ENCODE measurements around the gene GPR171.

The GPR171 gene

DNA sequence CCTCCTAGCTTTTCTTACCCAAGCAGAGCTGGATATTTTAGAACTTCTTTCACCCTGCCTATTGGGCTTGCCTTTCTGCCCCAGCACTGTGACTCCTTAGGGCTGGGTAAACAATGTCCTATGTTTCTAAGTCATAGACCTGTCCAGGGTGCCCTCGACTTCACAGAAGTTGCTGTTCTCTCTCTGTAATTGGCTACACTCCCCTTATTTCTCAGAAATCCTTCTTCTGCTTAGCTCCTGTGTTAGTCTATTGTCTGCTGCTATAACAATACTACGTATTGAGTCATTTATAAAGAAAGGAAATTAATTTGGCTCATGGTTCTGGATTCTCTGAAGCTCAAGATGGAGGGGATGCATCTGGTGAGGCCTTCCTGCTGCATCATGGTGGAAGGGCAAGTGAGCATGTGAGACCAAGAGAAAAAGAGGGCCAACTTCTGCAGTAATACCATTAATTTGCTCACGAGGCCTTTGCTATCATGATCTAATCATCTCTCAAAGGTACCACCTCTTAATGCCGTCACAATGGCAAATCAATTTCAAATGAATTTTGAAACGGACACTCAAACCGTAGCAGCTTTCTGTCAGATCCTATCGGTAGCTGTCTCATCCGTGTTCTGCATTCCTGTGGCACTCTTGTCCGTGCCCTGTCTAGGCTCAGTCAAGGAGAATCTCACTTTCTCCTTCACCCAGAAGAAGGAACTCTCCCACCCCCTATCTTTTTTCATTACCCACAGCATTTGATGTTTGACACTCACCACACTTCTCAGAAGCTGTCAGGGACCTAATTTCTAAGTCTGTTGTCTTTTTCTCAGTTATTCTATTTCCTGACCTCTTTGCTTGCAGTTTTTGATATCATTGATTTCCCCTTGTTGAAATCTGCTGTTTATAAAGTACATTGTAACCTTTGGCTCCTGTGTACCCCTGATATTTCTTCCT lies 22.3 kb upstream of the GPR171 start:
- TF ChIP-seq POLR2A (IDR thresholded peaks at IDR 0.05; ENCODE audit: low read depth, low read length) = no peak
- FAIRE-seq = no peak
- DNase-seq (ENCODE audit: insufficient read length, low spot score) = no peak

DNA sequence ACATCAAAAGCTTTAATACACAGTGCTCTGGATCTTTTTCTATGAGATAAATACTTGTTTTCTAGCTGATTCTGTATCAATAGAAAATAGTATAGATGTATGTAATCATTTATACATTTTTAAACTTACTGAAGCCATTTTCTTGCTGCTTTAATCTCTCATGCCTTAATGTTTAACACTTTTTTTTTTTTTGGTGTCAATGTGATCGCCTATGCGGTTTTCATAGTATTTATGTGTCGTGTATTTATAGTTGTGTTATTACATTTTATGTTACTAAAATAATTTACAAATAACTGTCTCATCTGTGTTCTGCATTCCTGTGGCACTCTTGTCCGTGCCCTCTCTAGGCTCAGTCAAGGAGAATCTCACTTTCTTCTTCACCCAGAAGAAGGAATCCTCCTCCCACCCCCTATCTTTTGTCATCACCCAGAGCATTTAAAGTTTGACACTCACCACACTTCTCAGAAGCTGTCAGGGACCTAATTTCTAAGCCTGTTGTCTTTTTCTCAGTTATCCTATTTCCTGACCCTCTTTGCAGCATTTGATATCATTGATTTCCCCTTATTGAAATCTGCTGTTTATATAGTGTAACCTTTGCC lies 21.4 kb upstream of the GPR171 start:
- FAIRE-seq (no peak), DNase-seq (ENCODE audit: insufficient read length, low spot score) (no peak)
- no peak for TF ChIP-seq POLR2A (IDR thresholded peaks at IDR 0.05; ENCODE audit: low read depth, low read length)

DNA sequence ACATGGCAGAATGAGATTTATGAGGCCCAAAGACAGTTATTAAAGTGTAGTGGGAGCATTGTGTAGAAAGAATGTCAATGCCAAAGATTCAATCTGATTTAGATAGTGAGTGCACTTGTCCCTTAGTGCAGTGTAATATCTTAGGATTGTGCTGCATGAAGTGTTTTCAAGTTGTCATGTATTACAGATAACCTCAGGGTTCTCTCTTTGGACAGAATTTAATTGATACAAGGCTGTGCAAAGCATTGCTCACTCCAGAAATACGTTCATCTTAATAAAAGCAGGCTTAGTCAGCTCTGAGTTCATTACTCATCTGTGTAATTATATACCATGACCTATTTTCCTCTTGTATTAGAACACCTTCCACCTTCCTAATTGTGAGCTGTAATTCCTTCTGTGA lies 16.0 kb upstream of the GPR171 start:
- no peak for FAIRE-seq
- TF ChIP-seq POLR2A (IDR thresholded peaks at IDR 0.05; ENCODE audit: low read depth, low read length) = no peak
- no peak for DNase-seq (ENCODE audit: insufficient read length, low spot score)

DNA sequence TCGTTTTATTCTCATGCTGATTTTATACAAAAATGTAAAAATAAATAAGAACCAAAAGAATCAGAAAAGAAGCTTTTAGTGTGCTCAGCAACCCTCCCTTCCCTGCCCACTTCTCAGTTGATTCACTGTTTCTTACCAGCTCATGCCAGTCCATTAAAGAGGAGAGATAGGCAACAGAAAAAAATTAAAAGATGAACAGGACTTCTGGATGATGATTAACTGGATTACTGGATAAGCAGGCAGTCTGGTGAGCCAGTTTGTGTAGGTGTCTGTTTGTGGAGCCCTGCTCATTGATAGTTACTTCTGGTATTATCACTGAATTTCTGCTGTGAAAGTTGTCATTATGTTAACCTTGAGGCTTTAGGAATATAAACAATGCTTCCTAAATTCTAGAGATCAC lies 15.1 kb upstream of the GPR171 start:
- FAIRE-seq = no peak
- DNase-seq (ENCODE audit: insufficient read length, low spot score) = no peak

DNA sequence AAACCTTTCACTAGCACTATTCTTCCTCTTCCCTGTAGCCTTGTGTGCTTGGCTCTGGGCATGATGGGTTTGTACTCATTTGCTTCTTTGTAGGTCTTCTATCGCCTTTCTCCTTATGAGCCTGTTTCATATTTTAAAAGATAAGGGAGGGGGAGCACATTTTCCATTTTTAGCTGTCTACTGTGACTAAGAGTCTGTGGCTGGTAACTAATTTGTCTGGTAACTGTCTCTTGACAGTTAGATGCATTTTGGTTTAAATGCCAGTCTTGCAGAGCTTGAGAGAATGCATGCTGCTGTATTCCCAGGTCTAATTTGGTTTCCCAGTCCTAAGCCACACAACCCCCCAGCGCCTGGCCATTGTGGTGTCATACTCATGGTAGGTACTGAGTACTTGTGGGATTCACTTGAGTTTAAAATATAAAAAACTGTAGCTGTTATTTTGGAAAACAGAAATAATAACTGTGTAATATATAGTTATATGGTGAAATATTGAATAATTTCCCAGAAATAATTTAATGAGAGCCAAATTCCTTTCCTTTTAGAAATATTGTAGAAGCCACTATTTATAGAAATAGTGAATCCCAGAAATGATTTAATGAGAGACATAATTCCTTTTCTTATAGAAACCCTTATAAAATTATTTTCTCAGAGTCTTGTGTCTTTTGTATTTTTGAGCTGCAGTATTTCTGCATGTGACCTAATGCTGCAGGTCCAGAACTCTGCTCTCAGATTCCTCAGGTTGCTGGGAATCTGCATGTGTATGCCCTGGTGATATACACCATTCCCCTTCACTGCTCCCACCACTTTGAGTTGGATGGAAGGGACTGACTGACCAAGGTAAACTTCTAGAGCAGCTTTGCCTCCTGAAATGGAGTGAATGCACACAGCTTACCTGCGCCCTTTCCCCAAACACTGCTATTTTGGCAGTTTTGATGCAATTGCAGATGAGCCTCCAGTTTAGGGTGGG lies 13.9 kb upstream of the GPR171 start:
- FAIRE-seq = no peak
- DNase-seq (ENCODE audit: insufficient read length, low spot score) = no peak
- no peak for TF ChIP-seq POLR2A (IDR thresholded peaks at IDR 0.05; ENCODE audit: low read depth, low read length)

More for the DNA sequence above, 15.1 kb upstream of the GPR171 start:
- no peak for TF ChIP-seq POLR2A (IDR thresholded peaks at IDR 0.05; ENCODE audit: low read depth, low read length)

DNA sequence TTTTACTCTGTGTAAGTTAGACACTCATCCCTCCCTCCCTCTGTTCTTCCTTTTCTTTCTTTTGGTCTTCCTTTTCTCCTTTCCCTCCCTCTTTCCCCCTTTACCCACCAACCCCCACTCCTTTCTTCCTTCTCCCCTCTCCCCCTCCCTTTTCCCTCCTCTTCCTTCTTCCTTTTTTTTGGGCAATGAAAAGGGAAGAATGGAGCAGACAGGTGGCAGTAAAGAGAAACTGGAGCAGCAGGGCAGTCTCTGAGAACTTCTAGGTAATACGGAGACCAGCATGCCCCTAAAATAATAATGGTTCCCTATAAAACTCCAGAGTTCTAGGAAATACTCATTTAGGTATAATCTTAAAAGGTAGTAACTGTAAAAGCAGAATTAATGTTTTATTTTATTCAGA lies 11.4 kb upstream of the GPR171 start:
- TF ChIP-seq POLR2A (IDR thresholded peaks at IDR 0.05; ENCODE audit: low read depth, low read length) = no peak
- no peak for FAIRE-seq
- DNase-seq (ENCODE audit: insufficient read length, low spot score) = no peak

- FAIRE-seq (no peak), DNase-seq (ENCODE audit: insufficient read length, low spot score) (no peak)
- TF ChIP-seq POLR2A (IDR thresholded peaks at IDR 0.05; ENCODE audit: low read depth, low read length) = no peak
Observed at GRCh38 chr3:151213881-151214280, 10.9 kb upstream of the GPR171 start.

DNA sequence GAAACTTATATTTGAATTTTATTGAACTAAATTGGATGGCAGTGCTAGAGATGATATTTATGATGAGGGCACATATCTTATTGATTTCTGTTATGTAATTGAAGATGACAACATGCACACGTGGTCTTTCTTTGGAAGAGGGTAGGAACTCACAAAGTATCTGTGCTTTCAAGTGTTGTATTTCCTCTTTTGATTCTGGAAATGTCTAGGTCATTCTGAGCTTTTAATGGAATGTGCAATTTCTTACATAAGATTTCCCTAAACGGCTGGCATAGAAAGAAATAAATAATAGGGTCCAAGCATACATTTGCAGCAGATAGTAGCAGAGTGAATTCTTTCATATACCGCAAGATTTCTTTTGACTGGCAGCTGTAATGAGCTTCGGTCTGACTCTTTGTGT lies 10.1 kb upstream of the GPR171 start:
- DNase-seq (ENCODE audit: insufficient read length, low spot score) (no peak), FAIRE-seq (no peak)
- TF ChIP-seq POLR2A (IDR thresholded peaks at IDR 0.05; ENCODE audit: low read depth, low read length) = no peak

- DNase-seq (ENCODE audit: insufficient read length, low spot score) = no peak
- no peak for TF ChIP-seq POLR2A (IDR thresholded peaks at IDR 0.05; ENCODE audit: low read depth, low read length)
- no peak for FAIRE-seq
Observed at GRCh38 chr3:151210676-151211381, 7.8 kb upstream of the GPR171 start.

DNA sequence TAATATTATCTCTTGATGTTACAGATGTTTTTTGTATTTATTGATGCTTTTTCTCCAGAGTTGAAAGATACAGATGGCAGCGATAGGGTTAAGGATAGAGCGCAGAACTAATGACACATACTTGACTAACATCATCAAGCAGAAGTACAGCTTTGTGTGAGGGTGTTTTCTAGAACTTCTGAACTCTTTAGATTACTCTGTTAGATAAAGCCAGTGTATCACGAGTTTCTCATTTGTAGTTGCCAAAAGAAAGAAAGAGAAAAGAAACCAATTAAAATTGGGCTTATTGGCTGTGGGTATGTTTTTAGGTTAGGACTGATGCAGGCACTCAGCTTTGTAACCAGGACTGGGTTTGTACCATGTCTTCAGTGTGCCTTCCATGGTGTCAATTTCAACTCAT lies 6.6 kb upstream of the GPR171 start:
- FAIRE-seq = no peak
- TF ChIP-seq POLR2A (IDR thresholded peaks at IDR 0.05; ENCODE audit: low read depth, low read length) = no peak
- DNase-seq (ENCODE audit: insufficient read length, low spot score) = no peak

DNA sequence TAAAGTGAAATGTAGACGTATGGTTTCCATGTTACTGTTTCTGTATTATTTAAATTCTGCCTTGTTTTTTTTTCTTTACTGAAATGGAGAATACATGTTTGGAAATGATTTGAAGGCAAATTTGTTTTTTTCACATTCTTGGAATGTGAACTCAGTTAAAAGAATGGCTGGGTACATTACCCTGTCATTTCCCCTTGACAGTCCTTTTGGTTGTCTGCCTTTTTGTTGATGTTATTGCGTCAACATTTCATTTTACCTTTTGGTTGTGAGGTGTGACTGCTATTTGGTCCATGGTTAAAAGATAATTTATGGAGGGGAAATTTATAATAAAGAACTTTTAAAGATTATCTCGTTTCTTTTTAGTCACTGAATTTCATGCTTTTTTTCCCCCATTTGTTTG lies 3.2 kb upstream of the GPR171 start:
- DNase-seq (ENCODE audit: insufficient read length, low spot score) (no peak), FAIRE-seq (no peak)
- TF ChIP-seq POLR2A (IDR thresholded peaks at IDR 0.05; ENCODE audit: low read depth, low read length) = no peak

GRCh38 chr3:151205482-151205881 lies 2.5 kb upstream of the GPR171 start:
- DNase-seq (ENCODE audit: insufficient read length, low spot score) (no peak), FAIRE-seq (no peak)
- TF ChIP-seq POLR2A (IDR thresholded peaks at IDR 0.05; ENCODE audit: low read depth, low read length) = no peak

All from H54 (cell line).